HEK293 (cell line): ENCODE results near the gene ZBED5.
"Not testable (repeated sequence)": the region's sequence is repeated elsewhere in the genome, so short reads cannot be mapped to it uniquely, and the experiment has no call there.

Source experiments
- HOXA7 ChIP-seq: sonication (generic); formaldehyde crosslinking; IDR thresholded peaks from 2 replicates; pipeline ENCODE4 v1.8.1; 2022; ENCODE audit warnings: missing genetic modification reagents, borderline replicate concordance
- YY1 ChIP-seq: fragments of 450-650 bp; formaldehyde crosslinking; IDR thresholded peaks from 2 replicates; pipeline ENCODE4 v1.5.1; 2018; ENCODE audit warnings: missing biosample characterization, missing genetic modification characterization
- ZFHX2 ChIP-seq: fragments of 450-650 bp; formaldehyde crosslinking; conservative IDR thresholded peaks from 2 replicates; pipeline ENCODE4 v1.5.1; 2016; ENCODE audit warnings: missing biosample characterization, missing genetic modification characterization
- ZNF157 ChIP-seq: fragments of 450-650 bp; formaldehyde crosslinking; IDR thresholded peaks from 2 replicates; pipeline ENCODE4 v1.5.1; 2016; ENCODE audit warnings: missing biosample characterization, missing genetic modification characterization
- ZNF274 ChIP-seq, 2 experiments: fragments of 200-500 bp in 1 of 2; fragments of 450-650 bp in 1 of 2; sonication (Bioruptor generic) in 1 of 2; formaldehyde crosslinking in 1 of 2; IDR thresholded peaks; 2 replicates each; pipeline versions ENCODE4 v1.5.1 to v1.6.1; 2014 to 2016; ENCODE audit warnings: borderline replicate concordance in 1 of 2, inconsistent platforms in 1 of 2, low read length in 1 of 2, missing biosample characterization in 1 of 2, missing genetic modification characterization in 1 of 2
- ZNF48 ChIP-seq: fragments of 450-650 bp; formaldehyde crosslinking; IDR thresholded peaks from 2 replicates; pipeline ENCODE4 v1.5.1; 2016; ENCODE audit warnings: missing biosample characterization, missing genetic modification characterization
- TF ChIP-seq, protein P1 (sequence below): fragments of 450-650 bp; formaldehyde crosslinking; IDR thresholded peaks from 2 replicates; pipeline ENCODE4 v1.5.1; 2016; ENCODE audit warnings: missing biosample characterization, missing genetic modification characterization
- TF ChIP-seq, protein P2 (sequence below): fragments of 450-650 bp; formaldehyde crosslinking; IDR thresholded peaks from 2 replicates; pipeline ENCODE4 v1.5.1; 2016; ENCODE audit warnings: missing biosample characterization, missing genetic modification characterization
- TF ChIP-seq, protein P3 (sequence below): fragments of 450-650 bp; formaldehyde crosslinking; conservative IDR thresholded peaks from 2 replicates; pipeline ENCODE4 v1.5.1; 2016; ENCODE audit warnings: low read depth, missing biosample characterization, missing genetic modification characterization
- TF ChIP-seq, protein P4 (sequence below): fragments of 450-650 bp; formaldehyde crosslinking; IDR thresholded peaks from 2 replicates; pipeline ENCODE4 v1.5.1; 2016; ENCODE audit warnings: missing biosample characterization, missing genetic modification characterization
- TF ChIP-seq, protein P5 (sequence below): fragments of 450-650 bp; formaldehyde crosslinking; IDR thresholded peaks from 2 replicates; pipeline ENCODE4 v1.5.1; 2016; ENCODE audit warnings: missing biosample characterization, missing genetic modification characterization, low read depth
- TF ChIP-seq, protein P6 (sequence below): fragments of 450-650 bp; formaldehyde crosslinking; IDR thresholded peaks from 2 replicates; pipeline ENCODE4 v1.5.1; 2017; ENCODE audit warnings: missing biosample characterization, missing genetic modification characterization

DNA sequence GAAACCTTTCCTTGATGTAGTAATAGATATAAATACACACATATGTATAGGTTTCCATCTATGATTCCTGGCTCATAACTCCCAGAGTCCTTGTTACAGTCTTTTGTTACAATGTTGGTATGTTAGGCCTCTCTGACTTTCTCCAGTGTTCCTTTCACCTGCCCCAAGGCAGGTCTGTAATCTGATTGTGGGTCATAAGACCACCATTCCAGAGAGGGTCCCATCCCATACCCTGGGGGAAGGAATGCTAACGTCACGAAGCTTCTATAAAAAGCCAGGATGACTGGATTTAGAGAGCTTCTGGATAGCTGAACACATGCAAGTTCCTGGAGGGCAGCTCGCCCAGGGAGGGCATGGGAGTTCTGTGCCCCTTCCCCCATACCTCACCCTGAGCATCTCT lies 35.4 kb downstream of the ZBED5 start:
- TF ChIP-seq, protein P1, sequence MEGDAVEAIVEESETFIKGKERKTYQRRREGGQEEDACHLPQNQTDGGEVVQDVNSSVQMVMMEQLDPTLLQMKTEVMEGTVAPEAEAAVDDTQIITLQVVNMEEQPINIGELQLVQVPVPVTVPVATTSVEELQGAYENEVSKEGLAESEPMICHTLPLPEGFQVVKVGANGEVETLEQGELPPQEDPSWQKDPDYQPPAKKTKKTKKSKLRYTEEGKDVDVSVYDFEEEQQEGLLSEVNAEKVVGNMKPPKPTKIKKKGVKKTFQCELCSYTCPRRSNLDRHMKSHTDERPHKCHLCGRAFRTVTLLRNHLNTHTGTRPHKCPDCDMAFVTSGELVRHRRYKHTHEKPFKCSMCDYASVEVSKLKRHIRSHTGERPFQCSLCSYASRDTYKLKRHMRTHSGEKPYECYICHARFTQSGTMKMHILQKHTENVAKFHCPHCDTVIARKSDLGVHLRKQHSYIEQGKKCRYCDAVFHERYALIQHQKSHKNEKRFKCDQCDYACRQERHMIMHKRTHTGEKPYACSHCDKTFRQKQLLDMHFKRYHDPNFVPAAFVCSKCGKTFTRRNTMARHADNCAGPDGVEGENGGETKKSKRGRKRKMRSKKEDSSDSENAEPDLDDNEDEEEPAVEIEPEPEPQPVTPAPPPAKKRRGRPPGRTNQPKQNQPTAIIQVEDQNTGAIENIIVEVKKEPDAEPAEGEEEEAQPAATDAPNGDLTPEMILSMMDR (tag by site-specific recombination): not testable (repeated sequence)
- TF ChIP-seq, protein P2, sequence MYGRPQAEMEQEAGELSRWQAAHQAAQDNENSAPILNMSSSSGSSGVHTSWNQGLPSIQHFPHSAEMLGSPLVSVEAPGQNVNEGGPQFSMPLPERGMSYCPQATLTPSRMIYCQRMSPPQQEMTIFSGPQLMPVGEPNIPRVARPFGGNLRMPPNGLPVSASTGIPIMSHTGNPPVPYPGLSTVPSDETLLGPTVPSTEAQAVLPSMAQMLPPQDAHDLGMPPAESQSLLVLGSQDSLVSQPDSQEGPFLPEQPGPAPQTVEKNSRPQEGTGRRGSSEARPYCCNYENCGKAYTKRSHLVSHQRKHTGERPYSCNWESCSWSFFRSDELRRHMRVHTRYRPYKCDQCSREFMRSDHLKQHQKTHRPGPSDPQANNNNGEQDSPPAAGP (tag by site-specific recombination): not testable (repeated sequence)
- not testable (repeated sequence) for TF ChIP-seq ZNF157 (tag by site-specific recombination); YY1 (tag by site-specific recombination); ZNF48 (tag by site-specific recombination); HOXA7; ZFHX2 (tag by site-specific recombination); ZNF274 (IDR thresholded peaks at IDR 0.05; ENCODE audit: low read length); ZNF274 (tag by site-specific recombination; IDR thresholded peaks at IDR 0.05; ENCODE audit: borderline replicate concordance)
- TF ChIP-seq, protein P3, sequence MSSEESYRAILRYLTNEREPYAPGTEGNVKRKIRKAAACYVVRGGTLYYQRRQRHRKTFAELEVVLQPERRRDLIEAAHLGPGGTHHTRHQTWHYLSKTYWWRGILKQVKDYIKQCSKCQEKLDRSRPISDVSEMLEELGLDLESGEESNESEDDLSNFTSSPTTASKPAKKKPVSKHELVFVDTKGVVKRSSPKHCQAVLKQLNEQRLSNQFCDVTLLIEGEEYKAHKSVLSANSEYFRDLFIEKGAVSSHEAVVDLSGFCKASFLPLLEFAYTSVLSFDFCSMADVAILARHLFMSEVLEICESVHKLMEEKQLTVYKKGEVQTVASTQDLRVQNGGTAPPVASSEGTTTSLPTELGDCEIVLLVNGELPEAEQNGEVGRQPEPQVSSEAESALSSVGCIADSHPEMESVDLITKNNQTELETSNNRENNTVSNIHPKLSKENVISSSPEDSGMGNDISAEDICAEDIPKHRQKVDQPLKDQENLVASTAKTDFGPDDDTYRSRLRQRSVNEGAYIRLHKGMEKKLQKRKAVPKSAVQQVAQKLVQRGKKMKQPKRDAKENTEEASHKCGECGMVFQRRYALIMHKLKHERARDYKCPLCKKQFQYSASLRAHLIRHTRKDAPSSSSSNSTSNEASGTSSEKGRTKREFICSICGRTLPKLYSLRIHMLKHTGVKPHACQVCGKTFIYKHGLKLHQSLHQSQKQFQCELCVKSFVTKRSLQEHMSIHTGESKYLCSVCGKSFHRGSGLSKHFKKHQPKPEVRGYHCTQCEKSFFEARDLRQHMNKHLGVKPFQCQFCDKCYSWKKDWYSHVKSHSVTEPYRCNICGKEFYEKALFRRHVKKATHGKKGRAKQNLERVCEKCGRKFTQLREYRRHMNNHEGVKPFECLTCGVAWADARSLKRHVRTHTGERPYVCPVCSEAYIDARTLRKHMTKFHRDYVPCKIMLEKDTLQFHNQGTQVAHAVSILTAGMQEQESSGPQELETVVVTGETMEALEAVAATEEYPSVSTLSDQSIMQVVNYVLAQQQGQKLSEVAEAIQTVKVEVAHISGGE (tag by site-specific recombination): not testable (repeated sequence)
- TF ChIP-seq, protein P4, sequence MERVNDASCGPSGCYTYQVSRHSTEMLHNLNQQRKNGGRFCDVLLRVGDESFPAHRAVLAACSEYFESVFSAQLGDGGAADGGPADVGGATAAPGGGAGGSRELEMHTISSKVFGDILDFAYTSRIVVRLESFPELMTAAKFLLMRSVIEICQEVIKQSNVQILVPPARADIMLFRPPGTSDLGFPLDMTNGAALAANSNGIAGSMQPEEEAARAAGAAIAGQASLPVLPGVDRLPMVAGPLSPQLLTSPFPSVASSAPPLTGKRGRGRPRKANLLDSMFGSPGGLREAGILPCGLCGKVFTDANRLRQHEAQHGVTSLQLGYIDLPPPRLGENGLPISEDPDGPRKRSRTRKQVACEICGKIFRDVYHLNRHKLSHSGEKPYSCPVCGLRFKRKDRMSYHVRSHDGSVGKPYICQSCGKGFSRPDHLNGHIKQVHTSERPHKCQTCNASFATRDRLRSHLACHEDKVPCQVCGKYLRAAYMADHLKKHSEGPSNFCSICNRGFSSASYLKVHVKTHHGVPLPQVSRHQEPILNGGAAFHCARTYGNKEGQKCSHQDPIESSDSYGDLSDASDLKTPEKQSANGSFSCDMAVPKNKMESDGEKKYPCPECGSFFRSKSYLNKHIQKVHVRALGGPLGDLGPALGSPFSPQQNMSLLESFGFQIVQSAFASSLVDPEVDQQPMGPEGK (tag by site-specific recombination): not testable (repeated sequence)
- TF ChIP-seq, protein P5, sequence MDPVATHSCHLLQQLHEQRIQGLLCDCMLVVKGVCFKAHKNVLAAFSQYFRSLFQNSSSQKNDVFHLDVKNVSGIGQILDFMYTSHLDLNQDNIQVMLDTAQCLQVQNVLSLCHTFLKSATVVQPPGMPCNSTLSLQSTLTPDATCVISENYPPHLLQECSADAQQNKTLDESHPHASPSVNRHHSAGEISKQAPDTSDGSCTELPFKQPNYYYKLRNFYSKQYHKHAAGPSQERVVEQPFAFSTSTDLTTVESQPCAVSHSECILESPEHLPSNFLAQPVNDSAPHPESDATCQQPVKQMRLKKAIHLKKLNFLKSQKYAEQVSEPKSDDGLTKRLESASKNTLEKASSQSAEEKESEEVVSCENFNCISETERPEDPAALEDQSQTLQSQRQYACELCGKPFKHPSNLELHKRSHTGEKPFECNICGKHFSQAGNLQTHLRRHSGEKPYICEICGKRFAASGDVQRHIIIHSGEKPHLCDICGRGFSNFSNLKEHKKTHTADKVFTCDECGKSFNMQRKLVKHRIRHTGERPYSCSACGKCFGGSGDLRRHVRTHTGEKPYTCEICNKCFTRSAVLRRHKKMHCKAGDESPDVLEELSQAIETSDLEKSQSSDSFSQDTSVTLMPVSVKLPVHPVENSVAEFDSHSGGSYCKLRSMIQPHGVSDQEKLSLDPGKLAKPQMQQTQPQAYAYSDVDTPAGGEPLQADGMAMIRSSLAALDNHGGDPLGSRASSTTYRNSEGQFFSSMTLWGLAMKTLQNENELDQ (tag by site-specific recombination): not testable (repeated sequence)
- TF ChIP-seq, protein P6, sequence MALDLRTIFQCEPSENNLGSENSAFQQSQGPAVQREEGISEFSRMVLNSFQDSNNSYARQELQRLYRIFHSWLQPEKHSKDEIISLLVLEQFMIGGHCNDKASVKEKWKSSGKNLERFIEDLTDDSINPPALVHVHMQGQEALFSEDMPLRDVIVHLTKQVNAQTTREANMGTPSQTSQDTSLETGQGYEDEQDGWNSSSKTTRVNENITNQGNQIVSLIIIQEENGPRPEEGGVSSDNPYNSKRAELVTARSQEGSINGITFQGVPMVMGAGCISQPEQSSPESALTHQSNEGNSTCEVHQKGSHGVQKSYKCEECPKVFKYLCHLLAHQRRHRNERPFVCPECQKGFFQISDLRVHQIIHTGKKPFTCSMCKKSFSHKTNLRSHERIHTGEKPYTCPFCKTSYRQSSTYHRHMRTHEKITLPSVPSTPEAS (tag by site-specific recombination): not testable (repeated sequence)
